ENCODE data around the gene XRCC5.

GRCh38 chr2:216132585-216132984 lies 23.4 kb downstream of the XRCC5 start:
- no peak for TF ChIP-seq ZNF274 (IDR thresholded peaks at IDR 0.05; ENCODE audit: low read length)
- TF ChIP-seq ZNF274 (tag by site-specific recombination; IDR thresholded peaks at IDR 0.05; ENCODE audit: borderline replicate concordance), result no peak
- no peak for TF ChIP-seq ZNF211 (tag by site-specific recombination; IDR thresholded peaks at IDR 0.05; ENCODE audit: low read depth)
- no peak for TF ChIP-seq CTCF (tag by site-specific recombination; IDR thresholded peaks at IDR 0.05)
- no peak for TF ChIP-seq ZNF174 (tag by site-specific recombination; IDR thresholded peaks at IDR 0.05)
- no peak for TF ChIP-seq ZNF513 (tag by site-specific recombination; IDR thresholded peaks at IDR 0.05)
- TF ChIP-seq ZNF830 (tag by site-specific recombination; IDR thresholded peaks at IDR 0.05; ENCODE audit: low read depth), result no peak
- TF ChIP-seq REST (tag by site-specific recombination; IDR thresholded peaks at IDR 0.05), result no peak
- no peak for TF ChIP-seq ZNF394 (tag by site-specific recombination; IDR thresholded peaks at IDR 0.05; ENCODE audit: borderline replicate concordance)
- no peak for TF ChIP-seq ZNF791 (tag by site-specific recombination; IDR thresholded peaks at IDR 0.05)
- no peak for TF ChIP-seq ZNF76 (tag by site-specific recombination; IDR thresholded peaks at IDR 0.05; ENCODE audit: borderline replicate concordance, low read depth)

Measured in HEK293 (cell line).